ENCODE data around the gene ERVW-1.

DNA sequence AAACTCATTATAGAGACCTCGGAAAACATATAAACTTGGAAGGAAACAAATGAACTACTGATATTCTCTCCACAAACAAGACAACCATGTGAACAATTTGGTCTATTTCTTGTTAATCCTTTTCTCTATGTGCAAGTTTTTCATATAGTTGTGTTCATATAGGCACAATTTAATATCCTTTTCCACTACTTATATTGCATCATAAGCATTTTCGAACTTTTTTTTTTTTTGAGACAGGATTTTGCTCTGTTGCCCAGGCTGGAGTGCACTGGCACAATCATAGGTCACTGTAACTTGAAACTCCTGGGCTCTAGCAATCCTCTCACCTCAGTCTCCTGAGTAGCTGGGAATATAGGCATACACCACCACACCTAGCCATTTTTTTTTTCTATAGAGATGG, 45.4 kb upstream of the ERVW-1 start:
- no peak for TF ChIP-seq REST (tag by site-specific recombination; IDR thresholded peaks at IDR 0.05)
- TF ChIP-seq ZBTB10 (tag by site-specific recombination; IDR thresholded peaks at IDR 0.05), result no peak
- TF ChIP-seq, protein P1, sequence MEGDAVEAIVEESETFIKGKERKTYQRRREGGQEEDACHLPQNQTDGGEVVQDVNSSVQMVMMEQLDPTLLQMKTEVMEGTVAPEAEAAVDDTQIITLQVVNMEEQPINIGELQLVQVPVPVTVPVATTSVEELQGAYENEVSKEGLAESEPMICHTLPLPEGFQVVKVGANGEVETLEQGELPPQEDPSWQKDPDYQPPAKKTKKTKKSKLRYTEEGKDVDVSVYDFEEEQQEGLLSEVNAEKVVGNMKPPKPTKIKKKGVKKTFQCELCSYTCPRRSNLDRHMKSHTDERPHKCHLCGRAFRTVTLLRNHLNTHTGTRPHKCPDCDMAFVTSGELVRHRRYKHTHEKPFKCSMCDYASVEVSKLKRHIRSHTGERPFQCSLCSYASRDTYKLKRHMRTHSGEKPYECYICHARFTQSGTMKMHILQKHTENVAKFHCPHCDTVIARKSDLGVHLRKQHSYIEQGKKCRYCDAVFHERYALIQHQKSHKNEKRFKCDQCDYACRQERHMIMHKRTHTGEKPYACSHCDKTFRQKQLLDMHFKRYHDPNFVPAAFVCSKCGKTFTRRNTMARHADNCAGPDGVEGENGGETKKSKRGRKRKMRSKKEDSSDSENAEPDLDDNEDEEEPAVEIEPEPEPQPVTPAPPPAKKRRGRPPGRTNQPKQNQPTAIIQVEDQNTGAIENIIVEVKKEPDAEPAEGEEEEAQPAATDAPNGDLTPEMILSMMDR (tag by site-specific recombination; IDR thresholded peaks at IDR 0.05), result no peak
- no peak for TF ChIP-seq ZBTB8A (tag by site-specific recombination; IDR thresholded peaks at IDR 0.05)
- no peak for TF ChIP-seq REPIN1 (tag by site-specific recombination; IDR thresholded peaks at IDR 0.05; ENCODE audit: low read depth)
- TF ChIP-seq YY1 (tag by site-specific recombination; IDR thresholded peaks at IDR 0.05), result no peak
- no peak for TF ChIP-seq ZNF600 (tag by site-specific recombination; IDR thresholded peaks at IDR 0.05)
- TF ChIP-seq MYNN (tag by site-specific recombination; IDR thresholded peaks at IDR 0.05; ENCODE audit: borderline replicate concordance), result no peak
- no peak for TF ChIP-seq ZNF426 (tag by site-specific recombination; IDR thresholded peaks at IDR 0.05)
- no peak for TF ChIP-seq ZNF664 (tag by site-specific recombination; IDR thresholded peaks at IDR 0.05)
- no peak for TF ChIP-seq ZNF558 (tag by site-specific recombination; IDR thresholded peaks at IDR 0.05)

Measured in HEK293 (cell line).